ENCODE measurements around the gene PARPBP.
"Not testable (repeated sequence)": the region's sequence is repeated elsewhere in the genome, so short reads cannot be mapped to it uniquely, and the experiment has no call there.

PARPBP gene

DNA sequence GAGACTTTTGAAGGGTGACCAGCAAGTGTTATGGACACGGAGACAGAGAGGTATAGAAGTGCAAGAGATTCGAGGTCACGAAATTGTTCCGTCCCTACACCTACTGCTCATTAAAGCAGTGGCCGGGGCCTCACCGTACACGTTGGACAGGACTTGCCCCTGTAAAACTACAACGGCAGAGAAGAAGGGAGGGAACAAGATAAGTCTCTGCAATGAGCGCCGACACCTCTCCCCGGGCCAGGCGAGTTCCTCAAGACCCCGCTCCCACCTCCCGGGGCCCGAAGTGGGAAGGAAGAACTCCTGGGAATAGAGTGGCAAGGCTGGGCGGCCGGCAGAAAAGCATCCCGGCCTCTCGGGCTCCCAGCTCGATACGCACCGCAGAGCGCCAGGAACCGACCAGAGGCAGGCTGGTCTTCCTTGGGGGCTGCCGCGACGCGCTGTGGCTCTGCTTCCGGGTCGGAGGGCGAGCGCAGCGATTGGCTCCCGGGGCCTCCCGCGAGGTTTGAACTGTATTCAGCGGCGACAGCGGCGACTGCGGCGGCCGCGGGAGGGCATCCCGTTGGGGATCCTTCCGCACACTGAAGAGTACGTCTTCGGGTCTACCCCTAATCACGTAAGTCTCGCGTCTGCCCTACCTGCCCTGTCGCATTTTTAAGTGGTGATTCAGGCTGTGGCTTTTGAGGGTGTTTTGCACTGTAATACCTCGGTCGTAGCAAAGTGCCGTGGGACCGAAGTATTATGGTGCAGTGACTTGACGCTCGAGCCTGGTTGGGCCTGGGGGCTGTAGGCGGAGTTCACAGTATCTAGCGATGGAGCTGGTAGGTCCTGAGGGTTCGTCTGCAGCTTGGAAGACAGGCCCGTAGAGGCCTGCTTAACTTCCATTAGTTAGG lies at the start of gene PARPBP, which contains the start of gene NUP37:
Gene PARPBP, plus strand, starts transcription at position 510 of the 890 bp plus-strand sequence. CDS start 3,706 bp downstream, outside the sequence.
Gene NUP37, minus strand, starts transcription at position 441 of the 890 bp plus-strand sequence. CDS start 1,596 bp downstream, outside the sequence.
- DNase-seq (ENCODE audit: low read depth) = peak; percentile 80

GRCh38 chr12:102072092-102072491 lies 47.9 kb upstream of the PARPBP start:
- DNase-seq (ENCODE audit: low read depth) = not testable (repeated sequence)

- DNase-seq (ENCODE audit: low read depth) = no peak
These were observed 39.1 kb upstream of the PARPBP start for GRCh38 chr12:102080842-102081241.

DNA sequence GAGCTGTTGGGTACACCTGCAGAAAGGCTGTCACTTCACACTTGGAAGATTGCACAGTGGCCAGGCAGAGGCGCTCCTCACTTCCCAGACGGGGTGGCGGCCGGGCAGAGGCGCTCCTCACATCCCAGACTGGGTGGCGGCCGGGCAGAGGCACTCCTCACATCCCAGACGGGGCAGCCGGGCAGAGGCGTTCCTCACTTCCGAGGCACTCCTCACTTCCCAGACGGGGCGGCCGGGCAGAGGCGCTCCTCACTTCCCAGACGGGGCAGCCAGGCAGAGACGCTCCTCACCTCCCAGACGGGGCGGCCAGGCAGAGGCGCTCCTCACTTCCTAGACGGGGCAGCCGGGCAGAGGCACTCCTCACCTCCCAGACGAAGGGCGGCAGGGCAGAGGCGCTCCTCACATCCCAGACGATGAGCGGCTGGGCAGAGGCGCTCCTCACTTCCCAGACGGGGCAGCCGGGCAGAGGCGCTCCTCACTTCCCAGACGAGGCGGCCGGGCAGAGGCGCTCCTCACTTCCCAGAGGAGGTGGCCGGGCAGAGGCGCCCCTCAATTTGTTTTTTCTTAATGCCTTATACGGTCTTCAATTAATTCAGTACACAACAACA lies 30.7 kb upstream of the PARPBP start:
- DNase-seq (ENCODE audit: low read depth) = not testable (repeated sequence)

DNA sequence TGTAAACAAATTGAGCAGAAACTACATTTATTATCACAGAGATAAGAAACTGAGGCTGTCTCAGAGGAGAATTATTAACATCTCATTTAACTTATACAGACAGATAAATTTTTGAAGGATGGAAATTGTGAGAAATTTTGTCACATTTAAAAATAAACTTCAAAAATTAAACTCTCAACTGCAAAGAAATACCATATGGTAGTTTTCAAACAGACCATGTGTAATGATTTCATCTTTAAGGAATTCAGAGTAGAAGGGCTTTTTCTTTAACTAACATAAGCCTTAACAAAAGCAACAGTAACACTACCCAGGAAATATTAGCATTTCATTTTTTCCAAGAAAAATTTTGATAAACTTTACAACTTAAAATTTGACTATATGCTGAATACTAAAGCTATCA lies 26.7 kb upstream of the PARPBP start:
- no peak for DNase-seq (ENCODE audit: low read depth)

- no peak for DNase-seq (ENCODE audit: low read depth)
These were observed 24.2 kb upstream of the PARPBP start for GRCh38 chr12:102095677-102096263.

GRCh38 chr12:102096855-102097254 lies 23.1 kb upstream of the PARPBP start:
- DNase-seq (ENCODE audit: low read depth) = no peak

DNA sequence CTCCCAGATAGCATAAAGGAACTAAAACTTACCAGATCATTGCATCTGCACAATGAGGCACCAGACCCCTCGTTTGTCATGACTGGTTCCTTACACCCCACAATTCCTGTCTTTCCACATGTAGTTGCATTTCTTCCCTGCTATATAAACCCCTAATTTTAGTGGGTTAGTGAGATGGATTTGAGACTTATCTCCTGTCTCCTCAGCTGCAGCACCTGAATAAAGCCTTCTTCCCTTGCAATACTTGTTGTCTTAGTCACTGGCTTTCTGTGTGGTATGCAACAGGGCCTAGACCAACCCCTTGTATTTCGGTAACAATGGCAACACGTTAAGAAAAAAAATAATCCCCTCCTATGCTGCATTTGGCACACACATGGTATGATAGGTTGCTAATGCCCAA lies 13.1 kb upstream of the PARPBP start:
- DNase-seq (ENCODE audit: low read depth) = no peak

DNA sequence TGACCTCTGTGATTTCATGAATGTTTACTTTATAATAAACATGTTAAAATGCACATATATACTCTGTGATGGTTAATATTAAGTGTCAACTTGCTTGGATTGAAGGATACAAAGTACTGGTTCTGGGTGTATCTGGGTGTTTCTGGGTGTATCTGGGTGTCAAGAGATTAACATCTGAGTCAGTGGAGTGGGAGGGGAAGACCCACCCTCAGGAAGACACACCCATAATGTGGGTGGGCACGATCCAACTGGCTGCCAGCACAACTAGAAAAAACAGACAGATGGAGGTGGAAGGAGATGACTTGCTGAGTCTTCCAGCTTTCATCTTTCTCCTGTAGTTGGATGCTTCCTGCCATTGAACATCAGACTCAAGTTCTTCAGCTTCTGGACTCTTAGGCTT lies 12.0 kb upstream of the PARPBP start:
- no peak for DNase-seq (ENCODE audit: low read depth)

- no peak for DNase-seq (ENCODE audit: low read depth)
These were observed 9.2 kb upstream of the PARPBP start for GRCh38 chr12:102110782-102111181.

- DNase-seq (ENCODE audit: low read depth) = no peak
These were observed 5.8 kb upstream of the PARPBP start for GRCh38 chr12:102114212-102114611.

- no peak for DNase-seq (ENCODE audit: low read depth)
These were observed 3.6 kb upstream of the PARPBP start for GRCh38 chr12:102116392-102116791.

DNA sequence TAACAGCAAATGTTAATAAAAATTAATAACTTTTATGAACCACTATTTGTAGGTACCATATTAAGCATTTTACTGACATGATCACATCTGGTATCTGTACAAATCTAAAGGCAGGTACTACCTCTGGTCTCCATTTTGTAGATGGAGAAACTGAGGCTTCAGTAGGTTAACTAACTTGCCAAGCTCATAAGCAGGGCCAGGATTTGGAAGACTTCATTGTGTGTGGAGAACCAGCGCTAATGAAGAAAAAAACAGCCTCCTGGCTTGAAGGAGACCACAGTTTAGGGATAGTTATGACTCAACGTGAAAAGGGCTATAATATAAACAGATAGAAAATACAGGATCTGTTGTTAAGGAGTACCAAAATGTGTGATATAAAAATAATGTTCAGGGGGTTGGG lies 1.1 kb upstream of the PARPBP start:
- DNase-seq (ENCODE audit: low read depth) = no peak

- DNase-seq (ENCODE audit: low read depth) = no peak
These were observed 536 bp downstream of the PARPBP start for GRCh38 chr12:102120564-102120873.

DNA sequence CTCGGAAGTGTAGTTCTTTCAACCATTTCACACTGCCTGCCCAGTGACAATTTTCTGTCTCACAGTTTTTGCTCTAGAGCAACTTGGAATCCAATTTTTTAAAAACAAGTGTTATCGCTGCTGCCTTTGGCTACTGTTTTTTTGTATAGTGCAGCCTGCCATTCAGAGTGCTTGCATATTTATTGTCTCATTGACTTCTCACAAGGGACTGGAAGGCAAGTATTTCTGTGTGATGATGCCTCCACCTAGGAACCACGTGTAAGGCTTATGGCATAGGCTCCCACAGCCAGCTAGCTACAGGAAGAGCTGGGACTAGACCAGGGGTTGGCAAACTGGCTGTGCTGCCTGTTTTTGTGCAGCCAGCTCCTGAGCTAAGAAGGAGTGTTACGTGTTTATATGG lies 903 bp downstream of the PARPBP start:
- DNase-seq (ENCODE audit: low read depth) = no peak

DNA sequence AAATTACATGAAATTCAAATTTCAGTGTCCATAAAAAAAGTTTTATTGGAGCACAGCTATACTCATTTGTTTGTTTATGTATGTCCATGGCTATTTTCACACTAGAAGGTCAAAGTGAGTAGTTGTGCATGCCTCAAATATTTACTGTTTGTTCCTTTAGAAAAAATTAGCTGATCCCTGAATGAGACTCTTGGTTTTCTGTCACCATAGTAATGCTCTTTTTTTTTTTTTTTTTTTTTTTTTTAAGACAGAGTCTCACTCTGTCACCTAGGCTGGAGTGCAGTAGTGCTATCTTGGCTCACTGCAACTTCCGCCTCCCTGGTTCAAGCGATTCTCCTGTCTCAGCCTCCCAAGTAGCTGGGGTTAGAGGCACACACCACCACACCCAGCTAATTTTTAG lies 1.3 kb downstream of the PARPBP start:
- not testable (repeated sequence) for DNase-seq (ENCODE audit: low read depth)

- not testable (repeated sequence) for DNase-seq (ENCODE audit: low read depth)
These were observed 10.7 kb downstream of the PARPBP start for GRCh38 chr12:102130720-102131119.

- not testable (repeated sequence) for DNase-seq (ENCODE audit: low read depth)
These were observed 11.5 kb downstream of the PARPBP start for GRCh38 chr12:102131442-102131841.

DNA sequence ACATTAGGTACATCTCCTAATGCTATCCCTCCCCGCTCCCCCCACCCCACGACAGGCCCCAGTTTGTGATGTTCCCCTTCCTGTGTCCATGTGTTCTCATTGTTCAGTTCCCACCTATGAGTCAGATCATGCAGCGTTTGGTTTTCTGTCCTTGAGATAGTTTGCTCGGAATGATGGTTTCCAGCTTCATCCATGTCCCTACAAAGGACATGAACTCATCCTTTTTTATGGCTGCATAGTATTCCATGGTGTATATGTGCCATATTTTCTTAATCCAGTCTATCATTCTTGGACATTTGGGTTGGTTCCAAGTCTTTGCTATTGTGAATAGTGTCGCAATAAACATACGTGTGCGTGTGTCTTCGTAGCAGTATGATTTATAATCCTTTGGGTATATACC lies 17.6 kb downstream of the PARPBP start:
- not testable (repeated sequence) for DNase-seq (ENCODE audit: low read depth)

DNA sequence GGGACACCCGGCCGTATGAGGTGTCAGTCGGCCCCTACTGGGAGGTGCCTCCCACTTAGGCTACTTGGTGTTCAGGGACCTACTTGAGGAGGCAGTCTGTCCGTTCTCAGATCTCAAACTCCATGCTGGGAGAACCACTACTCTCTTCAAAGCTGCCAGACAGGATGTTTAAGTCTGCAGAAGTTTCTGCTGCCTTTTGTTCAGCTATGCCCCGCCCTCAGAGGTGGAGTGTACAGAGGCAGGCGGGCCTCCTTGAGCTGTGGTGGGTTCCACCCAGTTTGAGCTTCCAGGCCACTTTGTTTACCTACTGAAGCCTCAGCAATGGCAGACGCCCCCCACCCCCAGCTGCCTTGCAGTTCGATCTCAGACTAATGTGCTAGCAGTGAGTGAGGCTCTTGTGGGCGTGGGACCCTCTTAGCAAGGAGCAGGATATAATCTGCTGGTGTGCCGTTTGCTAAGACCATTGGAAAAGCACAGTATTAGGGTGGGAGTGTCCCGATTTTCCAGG lies 22.9 kb downstream of the PARPBP start:
- DNase-seq (ENCODE audit: low read depth) = not testable (repeated sequence)

DNA sequence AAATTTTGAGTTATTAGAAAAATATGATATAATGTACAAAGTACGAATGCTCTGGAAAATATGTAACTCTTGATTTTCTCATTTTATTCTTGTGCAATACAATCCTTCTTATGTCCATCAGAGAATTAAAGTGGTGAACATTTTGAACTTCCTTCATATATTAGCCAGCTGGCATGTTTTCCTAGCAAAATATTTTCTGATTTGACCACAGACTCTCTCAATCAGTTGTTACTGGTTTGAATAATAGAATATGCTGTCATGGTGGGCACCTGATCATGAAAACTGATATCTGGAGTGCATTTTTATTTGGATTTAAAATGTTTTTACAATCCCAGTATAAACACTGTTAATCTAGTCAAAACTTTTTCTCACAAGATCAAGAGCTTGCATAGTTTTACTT lies 24.2 kb downstream of the PARPBP start:
- DNase-seq (ENCODE audit: low read depth) = no peak

- DNase-seq (ENCODE audit: low read depth) = not testable (repeated sequence)
These were observed 27.1 kb downstream of the PARPBP start for GRCh38 chr12:102147062-102147587.

DNA sequence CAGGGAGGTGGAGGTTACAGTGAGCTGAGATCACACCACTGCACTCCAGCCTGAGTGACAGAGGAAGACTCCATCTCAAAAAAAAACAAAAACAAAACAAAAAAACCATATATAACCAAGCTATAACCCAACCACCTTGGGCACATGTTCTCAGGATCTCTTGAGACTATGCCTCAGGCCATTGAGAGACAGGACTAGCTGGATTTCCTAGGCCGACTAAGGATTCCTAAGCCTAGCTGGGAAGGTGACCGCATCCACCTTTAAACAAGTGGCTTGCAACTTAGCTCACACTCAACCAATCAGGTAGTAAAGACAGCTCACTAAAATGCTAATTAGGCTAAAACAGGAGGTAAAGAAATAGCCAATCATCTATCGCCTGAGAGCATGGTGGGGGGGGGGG lies 35.2 kb downstream of the PARPBP start:
- not testable (repeated sequence) for DNase-seq (ENCODE audit: low read depth)

Measured in stimulated activated CD8-positive, alpha-beta memory T cell treated with anti-CD3 and anti-CD28 coated beads, Interleukin-7, amount 100 ng/mL, for 24 hours (primary cell).